ENCODE results near the gene DNAJC5G. TPM values are rescaled to one million over a fixed set of nuclear protein-coding genes. Genes with fewer than 3 reads are reported as not detected.

Gene DNAJC5G
- total and polyA plus RNA-seq, 2 of the 13 experiments (the other 11 are each of a cell fraction or from before 2014, with no cell fraction given), result 0.05 TPM; not detected in 1

GRCh38 chr2:27264753-27265535 lies 10.3 kb upstream of the DNAJC5G start (continued):
- TF ChIP-seq ZBTB1 (CRISPR knock-in tag; IDR thresholded peaks at IDR 0.05; ENCODE audit: borderline replicate concordance) (no peak), ZNF83 (CRISPR knock-in tag; IDR thresholded peaks at IDR 0.05; ENCODE audit: borderline replicate concordance) (no peak), ZNF773 (CRISPR knock-in tag; IDR thresholded peaks at IDR 0.05; ENCODE audit: borderline replicate concordance) (no peak), MEIS1 (CRISPR knock-in tag; IDR thresholded peaks at IDR 0.05; ENCODE audit: borderline replicate concordance) (no peak), CENPX (CRISPR knock-in tag; IDR thresholded peaks at IDR 0.05) (no peak), AHR (CRISPR knock-in tag; IDR thresholded peaks at IDR 0.05) (0 out of 2 replicates have a peak, but pooled peaks have one; percentile 63), ZNF143 (CRISPR knock-in tag; IDR thresholded peaks at IDR 0.05) (peak; percentile 45; the same call in 1 of the 2 replicates), RFX1 (IDR thresholded peaks at IDR 0.05) (no peak), ZNF251 (CRISPR knock-in tag; IDR thresholded peaks at IDR 0.05) (no peak), THAP8 (CRISPR knock-in tag; IDR thresholded peaks at IDR 0.05; ENCODE audit: borderline replicate concordance) (no peak), ZNF670 (CRISPR knock-in tag; IDR thresholded peaks at IDR 0.05; ENCODE audit: borderline replicate concordance) (no peak), ARID3A (IDR thresholded peaks at IDR 0.05; ENCODE audit: low read depth, low read length) (no peak), SMAD1 (CRISPR knock-in tag; IDR thresholded peaks at IDR 0.05; ENCODE audit: borderline replicate concordance, low read depth) (peak; percentile 74; the same call in 1 of the 2 replicates), ESRRA (CRISPR knock-in tag; IDR thresholded peaks at IDR 0.05; ENCODE audit: low read depth) (no peak), RFXAP (CRISPR knock-in tag; IDR thresholded peaks at IDR 0.05; ENCODE audit: borderline replicate concordance) (peak; percentile 53; the same call in 1 of the 2 replicates), CENPBD1 (CRISPR knock-in tag; IDR thresholded peaks at IDR 0.05; ENCODE audit: borderline replicate concordance, low read depth) (no peak), ZSCAN31 (CRISPR knock-in tag; IDR thresholded peaks at IDR 0.05; ENCODE audit: low read depth) (peak; percentile 87), ZNF570 (CRISPR knock-in tag; IDR thresholded peaks at IDR 0.05; ENCODE audit: borderline replicate concordance) (no peak), HNF1A (IDR thresholded peaks at IDR 0.05; ENCODE audit: low read depth) (no peak), HNF1A (CRISPR knock-in tag; IDR thresholded peaks at IDR 0.05; ENCODE audit: borderline replicate concordance) (no peak), BATF2 (CRISPR knock-in tag; IDR thresholded peaks at IDR 0.05) (no peak), ZNF225 (CRISPR knock-in tag; IDR thresholded peaks at IDR 0.05) (no peak)
